HepG2 (cell line): ENCODE results near the gene AEBP1. TPM values are rescaled to one million over a fixed set of nuclear protein-coding genes. Genes with fewer than 3 reads are reported as not detected.
A peak's percentile ranks its signal among the peaks of the same experiment; 100 is the strongest.

Experiments
- AKNA ChIP-seq: sonication (generic); formaldehyde crosslinking; IDR thresholded peaks from 2 replicates; pipeline ENCODE4 v1.4.0; 2020; ENCODE audit warnings: missing genetic modification reagents, borderline replicate concordance
- GPN1 ChIP-seq: sonication (generic); formaldehyde crosslinking; IDR thresholded peaks from 2 replicates; pipeline ENCODE4 v1.5.1; 2020; ENCODE audit warnings: missing genetic modification reagents, borderline replicate concordance
- NPAS2 ChIP-seq: sonication (generic); formaldehyde crosslinking; IDR thresholded peaks from 2 replicates; pipeline ENCODE4 v1.8.0; 2022; ENCODE audit warnings: mild to moderate bottlenecking, missing genetic modification reagents, borderline replicate concordance
- SKI ChIP-seq: fragments of 450-650 bp; IDR thresholded peaks from one replicate; pipeline ENCODE4 v1.6.1; 2018; ENCODE audit warnings: mild to moderate bottlenecking; ENCODE audit not compliant: partially characterized antibody
- SOX6 ChIP-seq, 2 experiments: fragments of 450-650 bp in 1 of 2; sonication (generic) in 1 of 2; formaldehyde crosslinking in 1 of 2; IDR thresholded peaks; 2 replicates each; pipeline versions ENCODE4 v1.4.0 to v1.6.1; 2017 to 2020; ENCODE audit warnings: antibody characterized with exemption in 1 of 2, mild to moderate bottlenecking in 1 of 2, missing genetic modification reagents in 1 of 2
- ZBTB25 ChIP-seq: IDR thresholded peaks from 2 replicates; pipeline ENCODE4 v1.6.1; 2018; ENCODE audit warnings: missing genetic modification reagents
- ZBTB37 ChIP-seq: sonication (generic); formaldehyde crosslinking; IDR thresholded peaks from 2 replicates; pipeline ENCODE4 v1.4.0; 2020; ENCODE audit warnings: mild to moderate bottlenecking, missing genetic modification reagents
- ZBTB40 ChIP-seq, 2 experiments: fragments of 450-650 bp in 1 of 2; sonication (generic) in 1 of 2; formaldehyde crosslinking in 1 of 2; IDR thresholded peaks; 2 replicates each; pipeline versions ENCODE4 v1.6.1 to v1.8.0; 2016 to 2022; ENCODE audit warnings: antibody characterized with exemption in 1 of 2, mild to moderate bottlenecking in 1 of 2, missing genetic modification reagents in 1 of 2
- ZFYVE20 ChIP-seq: sonication (generic); formaldehyde crosslinking; IDR thresholded peaks from 2 replicates; pipeline ENCODE4 v1.8.0; 2023; ENCODE audit warnings: low read depth, mild to moderate bottlenecking, moderate library complexity, missing genetic modification reagents, borderline replicate concordance
- ZKSCAN5 ChIP-seq: sonication (generic); formaldehyde crosslinking; IDR thresholded peaks from 2 replicates; pipeline ENCODE4 v1.5.1; 2020; ENCODE audit warnings: mild to moderate bottlenecking, missing genetic modification reagents
- polyA plus RNA-seq, 8 experiments: library from polyadenylated mRNA; depleted of rRNA in 3 of 8; stranded (reverse) in 7 of 8; unstranded in 1 of 8; fragments of >200 nt; fragmentation: Illumina TruSeq in 4 of 8; extraction: Trizol in 4 of 8; gene quantifications; 2 replicates each; pipeline versions ENCODE4 v1.2.1 to v1.2.3, GENCODE V29; 2011 to 2016; ENCODE audit warnings: low read depth in 4 of 8, missing spikeins in 1 of 8, mixed read lengths in 1 of 8; ENCODE audit not compliant: insufficient read depth in 1 of 8
- total RNA-seq, 5 experiments: library from RNA; depleted of rRNA; stranded (reverse); fragments of >200 nt; fragmentation: Illumina TruSeq; extraction: Trizol; gene quantifications; 2 replicates each; pipeline ENCODE4 v1.2.3, GENCODE V29; 2016; ENCODE audit warnings: low read depth in 1 of 5

The AEBP1 gene
- total and polyA plus RNA-seq, 2 of the 13 experiments (the other 11 are each of a cell fraction or from before 2014, with no cell fraction given), result 0.22 to 0.55 TPM

- TF ChIP-seq ZBTB40 (IDR thresholded peaks at IDR 0.05) (no peak), ZBTB40 (CRISPR knock-in tag; IDR thresholded peaks at IDR 0.05) (peak; percentile 72), AKNA (CRISPR knock-in tag) (no peak), GPN1 (0 out of 2 replicates have a peak, but pooled peaks have one; percentile 48), ZBTB37 (CRISPR knock-in tag) (no peak), ZBTB25 (CRISPR knock-in tag) (no peak), SOX6 (IDR thresholded peaks at IDR 0.05) (no peak), SOX6 (CRISPR knock-in tag; IDR thresholded peaks at IDR 0.05) (peak; percentile 62), ZFYVE20 (no peak), ZKSCAN5 (CRISPR knock-in tag) (no peak), NPAS2 (CRISPR knock-in tag) (no peak), SKI (no peak)
These were observed 19.3 kb downstream of the AEBP1 start, which contains the start of gene POLD2 (continued) for GRCh38 chr7:44123190-44124003.
